Measurements from ENCODE around the gene DCHS1.
A peak's percentile ranks its signal among the peaks of the same experiment; 100 is the strongest.
"Not testable (repeated sequence)": the region's sequence is repeated elsewhere in the genome, so short reads cannot be mapped to it uniquely, and the experiment has no call there.

The DCHS1 gene

GRCh38 chr11:6655790-6656583 lies at the start of gene DCHS1:
Gene DCHS1 (minus strand): TSS chr11:6655809. CDS start chr11:6641613, 14,196 bp downstream.
- TF ChIP-seq CTCF (IDR thresholded peaks at IDR 0.05; ENCODE audit: control insufficient read depth, extremely low read depth, insufficient read depth): no peak
- DNase-seq (ENCODE audit: low read depth): no peak
- no peak within 1 kb of the TSS for H3K4me3 ChIP-seq (ENCODE audit: low read depth, low read length)

GRCh38 chr11:6703247-6704063 lies 47.8 kb upstream of the DCHS1 start:
- TF ChIP-seq CTCF (IDR thresholded peaks at IDR 0.05; ENCODE audit: control insufficient read depth, extremely low read depth, insufficient read depth): peak; percentile 85
- DNase-seq (ENCODE audit: low read depth): peak; percentile 45
- no peak overlapping the region for H3K4me3 ChIP-seq (ENCODE audit: low read depth, low read length)

GRCh38 chr11:6701955-6702354 lies 46.3 kb upstream of the DCHS1 start:
- not testable (repeated sequence) for DNase-seq (ENCODE audit: low read depth); H3K4me3 ChIP-seq (ENCODE audit: low read depth, low read length)

- no peak for TF ChIP-seq CTCF (IDR thresholded peaks at IDR 0.05; ENCODE audit: control insufficient read depth, extremely low read depth, insufficient read depth)
- no peak overlapping the region for H3K4me3 ChIP-seq (ENCODE audit: low read depth, low read length)
- DNase-seq (ENCODE audit: low read depth): no peak
Observed at GRCh38 chr11:6695377-6695776, 39.8 kb upstream of the DCHS1 start.

- H3K4me3 ChIP-seq (ENCODE audit: low read depth, low read length): no peak overlapping the region
- no peak for TF ChIP-seq CTCF (IDR thresholded peaks at IDR 0.05; ENCODE audit: control insufficient read depth, extremely low read depth, insufficient read depth)
- no peak for DNase-seq (ENCODE audit: low read depth)
Observed at GRCh38 chr11:6694229-6694535, 38.6 kb upstream of the DCHS1 start.

GRCh38 chr11:6693342-6694228 lies 38.0 kb upstream of the DCHS1 start:
- no peak overlapping the region for H3K4me3 ChIP-seq (ENCODE audit: low read depth, low read length)
- DNase-seq (ENCODE audit: low read depth): no peak

More at GRCh38 chr11:6693342-6694228, 38.0 kb upstream of the DCHS1 start:
- TF ChIP-seq CTCF (IDR thresholded peaks at IDR 0.05; ENCODE audit: control insufficient read depth, extremely low read depth, insufficient read depth): no peak
